Effector memory CD8-positive, alpha-beta T cell (primary cell): ENCODE data around the gene RNASEH2C.
A peak's percentile ranks its signal among the peaks of the same experiment; 100 is the strongest.
"Not testable (repeated sequence)": the region's sequence is repeated elsewhere in the genome, so short reads cannot be mapped to it uniquely, and the experiment has no call there.

Experiments
- ATAC-seq: fragments of 150-1000 bp; cut with Tn5 transposase; replicated peaks from 2 replicates; pipeline ENCODE4 v1.10.0; 2021; ENCODE audit warnings: mild to moderate bottlenecking, moderate library complexity
- DNase-seq, 3 experiments: peaks; one replicate each; pipeline ENCODE4 v3.0.0; 2021
- H3K27ac Mint-ChIP-seq, 2 donors: one replicate each; pipeline ENCODE4 v1.8.0; 2022; ENCODE audit warnings: mild to moderate bottlenecking in 2 of 2, mixed read lengths in 2 of 2, moderate library complexity in 2 of 2
- H3K27me3 Mint-ChIP-seq, 2 donors: one replicate each; pipeline ENCODE4 v1.8.0; 2022; ENCODE audit warnings: mixed read lengths in 2 of 2
- H3K36me3 Mint-ChIP-seq: one replicate; pipeline ENCODE4 v1.8.0; 2022; ENCODE audit warnings: mild to moderate bottlenecking, moderate library complexity, mixed read lengths; ENCODE audit not compliant: insufficient read depth
- H3K4me1 Mint-ChIP-seq, 2 donors: one replicate each; pipeline ENCODE4 v1.8.0; 2022; ENCODE audit warnings: low read depth in 2 of 2, mixed read lengths in 2 of 2
- H3K4me3 Mint-ChIP-seq, 2 donors: one replicate each; pipeline ENCODE4 v1.8.0; 2022; ENCODE audit warnings: mild to moderate bottlenecking in 2 of 2, mixed read lengths in 2 of 2, moderate library complexity in 2 of 2
- H3K9me3 Mint-ChIP-seq, 2 donors: one replicate each; pipeline ENCODE4 v1.8.0; 2022; ENCODE audit warnings: mixed read lengths in 2 of 2

Gene RNASEH2C

GRCh38 chr11:65736810-65737209, 16.2 kb upstream of the RNASEH2C start:
- no peak for ATAC-seq
- H3K9me3 Mint-ChIP-seq = no peaks in the 10 kb centered on the region

GRCh38 chr11:65735111-65735510, 14.5 kb upstream of the RNASEH2C start:
- H3K9me3 Mint-ChIP-seq, H3K4me1 Mint-ChIP-seq: not testable (repeated sequence)

More at GRCh38 chr11:65736810-65737209, 16.2 kb upstream of the RNASEH2C start:
- no peak for DNase-seq
- Mint-ChIP-seq H3K4me3 (no peak overlapping the region), H3K27ac (no peak overlapping the region), H3K27me3 (peaks cover 38 to 39% of the 10 kb centered on the region in 2 donors), H3K4me1 (no peaks in the 10 kb centered on the region), H3K36me3 (no peaks in the 10 kb centered on the region)

DNA sequence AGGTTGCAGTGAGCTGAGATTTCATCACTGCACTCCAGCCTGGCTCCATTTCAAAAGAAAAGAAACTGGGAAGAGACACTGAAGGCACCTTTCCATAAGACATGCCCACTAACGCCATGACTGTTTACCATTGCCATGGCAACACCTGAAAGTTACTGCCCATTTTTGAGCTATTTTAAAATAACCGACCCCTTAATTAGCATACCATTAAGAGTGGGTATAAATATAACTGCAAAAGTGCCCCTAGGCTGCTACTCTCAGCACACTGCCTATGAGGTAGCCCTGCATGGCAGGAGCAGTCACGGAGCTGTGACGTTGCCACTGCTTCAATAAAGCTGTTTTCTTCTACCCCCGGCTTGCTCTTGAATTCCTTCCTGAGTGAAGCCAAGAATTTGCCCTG, 9.9 kb upstream of the RNASEH2C start:
- Mint-ChIP-seq H3K27me3 (peaks cover 16 to 43% of the 10 kb centered on the region in 2 donors), H3K9me3 (no peaks in the 10 kb centered on the region), H3K27ac (no peak overlapping the region), H3K36me3 (no peaks in the 10 kb centered on the region), H3K4me1 (no peaks in the 10 kb centered on the region), H3K4me3 (no peak overlapping the region)
- DNase-seq (no peak), ATAC-seq (no peak)

More at GRCh38 chr11:65735111-65735510, 14.5 kb upstream of the RNASEH2C start:
- not testable (repeated sequence) for H3K36me3 Mint-ChIP-seq, H3K4me3 Mint-ChIP-seq, ATAC-seq, DNase-seq, H3K27ac Mint-ChIP-seq
- peaks cover 30 to 32% of the 10 kb centered on the region in 2 donors for H3K27me3 Mint-ChIP-seq

DNA sequence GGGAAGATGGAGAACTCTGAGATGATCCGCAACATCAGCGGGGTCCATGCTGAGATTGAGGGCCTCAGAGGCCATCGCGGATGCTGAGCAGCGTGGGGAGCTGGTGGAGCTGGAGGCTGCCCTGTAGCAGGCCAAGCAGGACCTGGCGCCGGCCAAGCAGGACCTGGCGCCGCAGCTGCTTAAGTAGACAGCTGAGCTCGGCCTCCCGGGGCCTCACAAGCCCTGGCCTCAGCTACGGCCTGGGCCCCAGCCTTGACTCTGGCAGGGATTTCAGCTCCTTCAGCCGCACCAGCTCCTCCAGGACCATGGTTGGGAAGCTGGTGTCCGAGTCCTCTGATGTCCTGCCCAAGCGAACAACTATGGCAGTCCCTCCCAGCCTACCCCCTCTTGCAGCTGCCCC, 7.3 kb upstream of the RNASEH2C start:
- DNase-seq (no peak), ATAC-seq (no peak)
- Mint-ChIP-seq H3K9me3 (no peaks in the 10 kb centered on the region), H3K27me3 (peaks cover 14 to 38% of the 10 kb centered on the region in 2 donors), H3K4me1 (no peaks in the 10 kb centered on the region), H3K36me3 (no peaks in the 10 kb centered on the region), H3K4me3 (no peak overlapping the region), H3K27ac (no peak overlapping the region)

- H3K4me3 Mint-ChIP-seq = no peak overlapping the region
- no peak for DNase-seq
- H3K9me3 Mint-ChIP-seq = no peaks in the 10 kb centered on the region
- peaks cover 8 to 31% of the 10 kb centered on the region in 2 donors for H3K27me3 Mint-ChIP-seq
- no peak for ATAC-seq
- no peaks in the 10 kb centered on the region for H3K4me1 Mint-ChIP-seq
- no peak overlapping the region for H3K27ac Mint-ChIP-seq
- no peaks in the 10 kb centered on the region for H3K36me3 Mint-ChIP-seq
Measured at GRCh38 chr11:65726660-65727059, 6.1 kb upstream of the RNASEH2C start.

DNA sequence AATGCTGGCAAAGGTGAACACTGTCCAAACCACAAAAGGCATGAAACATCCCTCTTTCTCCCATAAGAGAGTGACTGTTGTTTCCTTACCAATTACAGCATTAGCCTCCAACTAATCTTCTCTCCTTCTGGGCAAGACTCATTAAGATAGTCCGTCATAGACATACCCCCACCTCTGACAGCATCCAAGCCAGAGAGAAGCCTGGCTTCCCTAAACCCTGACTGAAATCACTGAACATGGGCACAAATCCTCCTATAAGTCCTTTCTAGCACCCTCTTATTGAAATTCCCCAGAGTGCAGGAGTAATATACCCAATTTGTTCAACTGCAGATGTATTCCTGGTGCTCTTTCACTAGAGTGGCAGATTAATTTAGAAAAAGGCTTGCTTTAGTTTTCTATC, 1.7 kb upstream of the RNASEH2C start:
- no peak for DNase-seq
- H3K9me3 Mint-ChIP-seq = no peaks in the 10 kb centered on the region
- no peak for ATAC-seq
- H3K27ac Mint-ChIP-seq = no peak overlapping the region
- H3K27me3 Mint-ChIP-seq = peaks cover 3 to 14% of the 10 kb centered on the region in 2 donors
- H3K4me3 Mint-ChIP-seq = no peak overlapping the region
- H3K36me3 Mint-ChIP-seq = peaks cover 29% of the 10 kb centered on the region
- peaks cover 22 to 26% of the 10 kb centered on the region in 2 donors for H3K4me1 Mint-ChIP-seq

GRCh38 chr11:65719871-65720210, 757 bp downstream of the RNASEH2C start:
- Mint-ChIP-seq H3K4me1 (peaks cover 25 to 35% of the 10 kb centered on the region in 2 donors), H3K27me3 (no peaks in the 10 kb centered on the region), H3K4me3 (peak overlapping the region; percentile 87 to 94), H3K9me3 (no peaks in the 10 kb centered on the region), H3K27ac (peak overlapping the region; percentile 87 to 89), H3K36me3 (peaks cover 53% of the 10 kb centered on the region)
- DNase-seq (no peak), ATAC-seq (peak; percentile 16)

DNA sequence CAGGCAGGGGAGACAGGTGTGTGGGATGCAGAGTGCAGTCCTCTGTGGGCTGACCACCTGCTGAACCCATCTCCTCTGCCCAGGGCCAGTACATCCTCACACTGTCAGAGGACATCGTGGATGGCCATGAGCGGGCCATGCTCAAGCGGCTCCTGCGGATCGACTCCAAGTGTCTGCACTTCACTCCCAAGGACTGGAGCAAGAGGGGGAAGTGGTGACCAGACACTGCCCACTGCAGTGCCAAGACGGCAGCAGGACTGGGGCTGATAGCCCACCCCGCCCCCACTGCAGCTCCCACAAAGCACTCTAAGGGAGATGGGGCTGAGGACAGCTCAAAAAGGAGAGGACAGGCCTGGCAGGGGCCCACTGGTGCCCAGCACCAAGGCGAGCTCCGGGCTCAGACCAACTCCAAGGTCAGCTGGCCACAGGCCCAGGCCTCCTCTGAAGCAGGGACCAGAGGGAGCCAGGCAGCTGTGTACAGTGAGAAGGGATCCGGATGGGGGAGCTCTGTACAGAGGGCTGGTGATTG, 1.6 kb downstream of the RNASEH2C start:
- ATAC-seq (no peak), DNase-seq (no peak)
- H3K4me1 Mint-ChIP-seq = peaks cover 25 to 36% of the 10 kb centered on the region in 2 donors
- peak overlapping the region; percentile 87 to 94 for H3K4me3 Mint-ChIP-seq
- H3K27ac Mint-ChIP-seq = peak overlapping the region in 1 of 2 donors; percentile 89
- peaks cover 61% of the 10 kb centered on the region for H3K36me3 Mint-ChIP-seq
- H3K9me3 Mint-ChIP-seq = no peaks in the 10 kb centered on the region
- no peaks in the 10 kb centered on the region for H3K27me3 Mint-ChIP-seq

GRCh38 chr11:65718531-65718930, 2.1 kb downstream of the RNASEH2C start:
- Mint-ChIP-seq H3K27ac (peak overlapping the region in 1 of 2 donors; percentile 89), H3K9me3 (no peaks in the 10 kb centered on the region), H3K27me3 (no peaks in the 10 kb centered on the region), H3K4me1 (peaks cover 27 to 40% of the 10 kb centered on the region in 2 donors), H3K36me3 (peaks cover 66% of the 10 kb centered on the region), H3K4me3 (peak overlapping the region; percentile 87 to 94)
- DNase-seq (no peak), ATAC-seq (no peak)

- ATAC-seq (no peak), DNase-seq (no peak)
- Mint-ChIP-seq H3K4me3 (peak overlapping the region in 1 of 2 donors; percentile 5), H3K9me3 (no peaks in the 10 kb centered on the region), H3K36me3 (peaks cover 69% of the 10 kb centered on the region), H3K4me1 (peaks cover 28 to 42% of the 10 kb centered on the region in 2 donors), H3K27me3 (no peaks in the 10 kb centered on the region), H3K27ac (no peak overlapping the region)
Measured at GRCh38 chr11:65717906-65718305, 2.7 kb downstream of the RNASEH2C start.

GRCh38 chr11:65716774-65717405, 3.7 kb downstream of the RNASEH2C start:
- H3K36me3 Mint-ChIP-seq = peaks cover 79% of the 10 kb centered on the region
- no peaks in the 10 kb centered on the region for H3K9me3 Mint-ChIP-seq
- no peak for ATAC-seq
- DNase-seq = no peak
- H3K4me1 Mint-ChIP-seq = peaks cover 33 to 49% of the 10 kb centered on the region in 2 donors
- peak overlapping the region in 1 of 2 donors; percentile 66 for H3K27ac Mint-ChIP-seq
- H3K4me3 Mint-ChIP-seq = peak overlapping the region in 1 of 2 donors; percentile 5
- H3K27me3 Mint-ChIP-seq = no peaks in the 10 kb centered on the region

- no peak overlapping the region for H3K4me3 Mint-ChIP-seq
- no peaks in the 10 kb centered on the region for H3K9me3 Mint-ChIP-seq
- peaks cover 36 to 52% of the 10 kb centered on the region in 2 donors for H3K4me1 Mint-ChIP-seq
- ATAC-seq (no peak), DNase-seq (no peak)
- peak overlapping the region in 1 of 2 donors; percentile 66 for H3K27ac Mint-ChIP-seq
- H3K27me3 Mint-ChIP-seq = no peaks in the 10 kb centered on the region
- H3K36me3 Mint-ChIP-seq = peaks cover 84% of the 10 kb centered on the region
Measured at GRCh38 chr11:65716302-65716701, 4.3 kb downstream of the RNASEH2C start.

GRCh38 chr11:65714433-65714832, 6.2 kb downstream of the RNASEH2C start:
- DNase-seq (no peak), ATAC-seq (no peak)
- no peak overlapping the region for H3K4me3 Mint-ChIP-seq
- peaks cover 28 to 45% of the 10 kb centered on the region in 2 donors for H3K4me1 Mint-ChIP-seq
- H3K27ac Mint-ChIP-seq = peak overlapping the region in 1 of 2 donors; percentile 92
- H3K36me3 Mint-ChIP-seq = peaks cover 74% of the 10 kb centered on the region
- no peaks in the 10 kb centered on the region for H3K27me3 Mint-ChIP-seq
- H3K9me3 Mint-ChIP-seq = no peaks in the 10 kb centered on the region
